Putamen (tissue), 1 donor: ENCODE measurements around the gene ACOXL.
A peak's percentile ranks its signal among the peaks of the same experiment; 100 is the strongest.

Experiments used
- DNase-seq: peaks from one replicate; pipeline ENCODE4 v3.0.0-alpha.2; 2016; ENCODE audit warnings: low spot score

The ACOXL gene

GRCh38 chr2:110876167-110876999, 144.0 kb downstream of the ACOXL start:
- DNase-seq = no peak

- DNase-seq = no peak
Observed at GRCh38 chr2:110877031-110877827, 144.9 kb downstream of the ACOXL start.

- DNase-seq = no peak
Observed at GRCh38 chr2:110878150-110878549, 145.8 kb downstream of the ACOXL start.

- no peak for DNase-seq
Observed at GRCh38 chr2:110881908-110882307, 149.5 kb downstream of the ACOXL start.

- DNase-seq = no peak
Observed at GRCh38 chr2:110883406-110883805, 151.0 kb downstream of the ACOXL start.

- no peak for DNase-seq
Observed at GRCh38 chr2:110885256-110885655, 152.9 kb downstream of the ACOXL start.

GRCh38 chr2:110886826-110887573, 154.6 kb downstream of the ACOXL start:
- no peak for DNase-seq

- DNase-seq = no peak
Observed at GRCh38 chr2:110888411-110888810, 156.0 kb downstream of the ACOXL start.

GRCh38 chr2:110891626-110892025, 159.3 kb downstream of the ACOXL start:
- DNase-seq = no peak

GRCh38 chr2:110896226-110896625, 163.9 kb downstream of the ACOXL start:
- no peak for DNase-seq

GRCh38 chr2:110897966-110898365, 165.6 kb downstream of the ACOXL start:
- no peak for DNase-seq

GRCh38 chr2:110900191-110900590, 167.8 kb downstream of the ACOXL start:
- no peak for DNase-seq

GRCh38 chr2:110903548-110903947, 171.2 kb downstream of the ACOXL start:
- peak; percentile 30 for DNase-seq

GRCh38 chr2:110904116-110904778, 171.9 kb downstream of the ACOXL start:
- DNase-seq = no peak

GRCh38 chr2:110904779-110905148, 172.4 kb downstream of the ACOXL start:
- DNase-seq = no peak

GRCh38 chr2:110905217-110905616, 172.8 kb downstream of the ACOXL start:
- no peak for DNase-seq

- no peak for DNase-seq
Observed at GRCh38 chr2:110906613-110907298, 174.4 kb downstream of the ACOXL start.

GRCh38 chr2:110909501-110909900, 177.1 kb downstream of the ACOXL start:
- no peak for DNase-seq

GRCh38 chr2:110910423-110910822, 178.1 kb downstream of the ACOXL start:
- DNase-seq = no peak

- DNase-seq = no peak
Observed at GRCh38 chr2:110919738-110920137, 187.4 kb downstream of the ACOXL start.

- no peak for DNase-seq
Observed at GRCh38 chr2:110925479-110925878, 193.1 kb downstream of the ACOXL start.
